Stimulated activated naive B cell treated with anti-CD40 and anti-IgM and Interleukin-4, amounts not matched to agents 10 μg/mL and 1 μg/mL and 100 μg/mL, for 72 hours (primary cell): ENCODE data around the gene CNGA1.

ENCODE experiments used
- ATAC-seq, 2 donors: fragments of 150-1000 bp; cut with Tn5 transposase; replicated peaks; 2 replicates each; pipeline ENCODE4 v1.10.0; 2021; ENCODE audit warnings: moderate library complexity in 1 of 2
- DNase-seq: peaks from one replicate; pipeline ENCODE4 v3.0.0; 2021
- H3K27ac Mint-ChIP-seq: one replicate; pipeline ENCODE4 v1.8.0; 2022; ENCODE audit warnings: mild to moderate bottlenecking, mixed read lengths
- H3K27me3 Mint-ChIP-seq, 2 donors: one replicate each; pipeline ENCODE4 v1.8.0; 2022; ENCODE audit warnings: mixed read lengths in 2 of 2
- H3K36me3 Mint-ChIP-seq, 2 donors: one replicate each; pipeline ENCODE4 v1.8.0; 2022; ENCODE audit warnings: mixed read lengths in 2 of 2, mild to moderate bottlenecking in 1 of 2
- H3K4me1 Mint-ChIP-seq, 2 donors: one replicate each; pipeline ENCODE4 v1.8.0; 2022; ENCODE audit warnings: mixed read lengths in 2 of 2, mild to moderate bottlenecking in 1 of 2
- H3K4me3 Mint-ChIP-seq, 2 donors: one replicate each; pipeline ENCODE4 v1.8.0; 2022; ENCODE audit warnings: mild to moderate bottlenecking in 2 of 2, mixed read lengths in 2 of 2, moderate library complexity in 1 of 2
- H3K9me3 Mint-ChIP-seq, 2 donors: one replicate each; pipeline ENCODE4 v1.8.0; 2022; ENCODE audit warnings: mixed read lengths in 2 of 2, mild to moderate bottlenecking in 1 of 2

CNGA1 gene

DNA sequence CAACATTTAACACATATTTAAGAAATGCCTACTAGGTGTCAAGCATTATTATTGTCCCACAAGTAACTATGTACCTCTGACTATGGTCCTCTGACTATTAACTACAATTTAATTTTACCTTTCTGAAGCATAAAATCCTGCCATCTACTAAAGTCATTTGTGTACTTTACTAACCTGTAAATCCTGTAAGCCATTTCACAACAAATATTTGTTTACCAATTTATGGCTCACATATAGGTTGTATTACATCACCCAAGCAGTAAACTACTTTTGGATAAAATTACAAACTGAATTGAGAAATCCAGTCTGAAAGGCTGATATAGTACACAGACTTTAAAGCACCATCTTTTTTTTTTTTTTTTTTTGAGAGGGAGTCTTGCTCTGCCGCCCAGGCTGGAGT lies 43.8 kb downstream of the CNGA1 start:
- Mint-ChIP-seq H3K27ac (no peak overlapping the region), H3K4me1 (peaks cover 6 to 10% of the 10 kb centered on the region in 2 donors), H3K4me3 (no peak overlapping the region), H3K9me3 (peaks cover 0 to 1% of the 10 kb centered on the region in 2 donors), H3K27me3 (peaks cover 6 to 13% of the 10 kb centered on the region in 2 donors), H3K36me3 (no peaks in the 10 kb centered on the region)
- ATAC-seq (no peak), DNase-seq (no peak)

GRCh38 chr4:47972181-47972580 lies 44.3 kb downstream of the CNGA1 start:
- DNase-seq (no peak), ATAC-seq (peak; percentile 78 to 82)
- H3K4me1 Mint-ChIP-seq: peaks cover 6 to 10% of the 10 kb centered on the region in 2 donors
- H3K27me3 Mint-ChIP-seq: peaks cover 6 to 14% of the 10 kb centered on the region in 2 donors
- H3K36me3 Mint-ChIP-seq: no peaks in the 10 kb centered on the region
- peaks cover 0 to 1% of the 10 kb centered on the region in 2 donors for H3K9me3 Mint-ChIP-seq
- no peak overlapping the region for H3K4me3 Mint-ChIP-seq
- no peak overlapping the region for H3K27ac Mint-ChIP-seq

- H3K27me3 Mint-ChIP-seq: peaks cover 4 to 22% of the 10 kb centered on the region in 2 donors
- no peak overlapping the region for H3K4me3 Mint-ChIP-seq
- ATAC-seq: no peak
- peaks cover 0 to 1% of the 10 kb centered on the region in 2 donors for H3K9me3 Mint-ChIP-seq
- no peak for DNase-seq
- H3K27ac Mint-ChIP-seq: no peak overlapping the region
- H3K4me1 Mint-ChIP-seq: peaks cover 6 to 10% of the 10 kb centered on the region in 2 donors
- H3K36me3 Mint-ChIP-seq: no peaks in the 10 kb centered on the region
Measured at GRCh38 chr4:47968847-47969246, 47.6 kb downstream of the CNGA1 start.

DNA sequence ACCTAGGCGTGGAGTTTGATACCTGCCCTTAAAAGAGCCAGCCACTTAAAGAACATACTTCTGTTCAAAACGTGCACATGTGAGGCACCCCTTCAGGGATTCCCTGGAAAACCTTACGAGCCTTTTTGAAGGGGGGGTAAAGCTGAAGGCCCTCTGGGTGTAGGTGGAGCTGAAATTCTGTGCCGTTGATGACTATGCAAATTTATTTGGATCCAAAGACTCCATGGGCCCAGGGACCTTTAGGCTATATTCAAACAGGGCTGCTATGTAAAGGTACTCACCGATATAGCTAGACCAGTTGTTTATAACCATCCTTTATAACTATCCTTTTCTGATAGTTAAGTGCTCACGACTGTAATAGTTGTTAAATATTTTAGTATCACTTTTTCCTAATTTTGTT lies 61.8 kb downstream of the CNGA1 start:
- H3K27ac Mint-ChIP-seq: no peak overlapping the region
- no peak for ATAC-seq
- H3K36me3 Mint-ChIP-seq: peaks cover 0 to 2% of the 10 kb centered on the region in 2 donors
- H3K9me3 Mint-ChIP-seq: peaks cover 0 to 4% of the 10 kb centered on the region in 2 donors
- H3K4me1 Mint-ChIP-seq: no peaks in the 10 kb centered on the region
- no peak for DNase-seq
- H3K4me3 Mint-ChIP-seq: no peak overlapping the region
- peaks cover 6 to 10% of the 10 kb centered on the region in 2 donors for H3K27me3 Mint-ChIP-seq

- Mint-ChIP-seq H3K36me3 (peaks cover 0 to 2% of the 10 kb centered on the region in 2 donors), H3K4me1 (no peaks in the 10 kb centered on the region), H3K27me3 (peaks cover 6 to 10% of the 10 kb centered on the region in 2 donors), H3K27ac (no peak overlapping the region), H3K4me3 (no peak overlapping the region), H3K9me3 (peaks cover 0 to 4% of the 10 kb centered on the region in 2 donors)
- DNase-seq (no peak), ATAC-seq (no peak)
Measured at GRCh38 chr4:47954245-47954644, 62.2 kb downstream of the CNGA1 start.

- peaks cover 0 to 4% of the 10 kb centered on the region in 2 donors for H3K9me3 Mint-ChIP-seq
- H3K27ac Mint-ChIP-seq: no peak overlapping the region
- H3K27me3 Mint-ChIP-seq: peaks cover 0 to 8% of the 10 kb centered on the region in 2 donors
- no peak overlapping the region for H3K4me3 Mint-ChIP-seq
- H3K36me3 Mint-ChIP-seq: peaks cover 0 to 2% of the 10 kb centered on the region in 2 donors
- H3K4me1 Mint-ChIP-seq: no peaks in the 10 kb centered on the region
- DNase-seq: no peak
- no peak for ATAC-seq
Measured at GRCh38 chr4:47945930-47946726, 70.4 kb downstream of the CNGA1 start.

DNA sequence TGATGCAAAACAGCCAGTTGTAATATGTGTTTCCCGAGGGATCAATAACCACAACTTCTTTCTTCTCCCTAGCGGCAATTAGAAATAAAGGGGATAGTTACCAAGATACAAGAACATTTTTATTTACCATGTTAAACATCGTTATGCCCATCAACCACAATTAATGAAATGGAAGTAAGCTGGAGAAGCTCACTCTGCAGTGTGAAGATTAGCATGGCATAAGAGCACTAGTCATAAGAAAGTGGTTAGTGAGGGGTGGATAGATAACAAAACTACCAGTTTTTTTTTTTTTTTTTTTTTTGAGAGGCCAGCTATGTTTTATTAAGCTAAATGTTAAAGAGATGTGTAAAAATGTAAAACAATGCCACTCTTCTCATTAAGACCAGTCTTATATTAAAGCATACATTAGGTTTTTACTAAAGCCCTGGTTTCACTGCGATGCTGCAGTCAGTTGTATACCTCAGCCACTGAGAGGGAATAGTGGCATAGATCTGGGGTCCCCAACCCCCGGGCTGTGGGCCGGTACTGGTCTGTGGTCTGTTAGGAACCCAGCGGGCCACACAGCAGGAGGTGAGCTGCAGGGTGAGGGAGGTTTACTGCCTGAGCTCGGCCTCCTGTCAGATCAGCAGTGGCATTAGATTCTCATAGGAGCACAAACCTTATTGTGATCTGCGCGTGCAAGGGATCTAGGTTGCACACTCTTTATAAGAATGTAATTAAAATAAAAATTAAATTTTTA lies 74.2 kb downstream of the CNGA1 start:
- H3K36me3 Mint-ChIP-seq: no peaks in the 10 kb centered on the region
- H3K27me3 Mint-ChIP-seq: peaks cover 4 to 8% of the 10 kb centered on the region in 2 donors
- H3K4me3 Mint-ChIP-seq: no peak overlapping the region
- ATAC-seq (no peak), DNase-seq (no peak)
- H3K9me3 Mint-ChIP-seq: no peaks in the 10 kb centered on the region
- H3K4me1 Mint-ChIP-seq: no peaks in the 10 kb centered on the region
- H3K27ac Mint-ChIP-seq: no peak overlapping the region

GRCh38 chr4:47939456-47939855 lies 77.0 kb downstream of the CNGA1 start:
- no peaks in the 10 kb centered on the region for H3K4me1 Mint-ChIP-seq
- no peak overlapping the region for H3K27ac Mint-ChIP-seq
- H3K27me3 Mint-ChIP-seq: peaks cover 8 to 10% of the 10 kb centered on the region in 2 donors
- no peak for ATAC-seq
- H3K36me3 Mint-ChIP-seq: no peaks in the 10 kb centered on the region
- no peak for DNase-seq
- no peak overlapping the region for H3K4me3 Mint-ChIP-seq
- no peaks in the 10 kb centered on the region for H3K9me3 Mint-ChIP-seq

DNA sequence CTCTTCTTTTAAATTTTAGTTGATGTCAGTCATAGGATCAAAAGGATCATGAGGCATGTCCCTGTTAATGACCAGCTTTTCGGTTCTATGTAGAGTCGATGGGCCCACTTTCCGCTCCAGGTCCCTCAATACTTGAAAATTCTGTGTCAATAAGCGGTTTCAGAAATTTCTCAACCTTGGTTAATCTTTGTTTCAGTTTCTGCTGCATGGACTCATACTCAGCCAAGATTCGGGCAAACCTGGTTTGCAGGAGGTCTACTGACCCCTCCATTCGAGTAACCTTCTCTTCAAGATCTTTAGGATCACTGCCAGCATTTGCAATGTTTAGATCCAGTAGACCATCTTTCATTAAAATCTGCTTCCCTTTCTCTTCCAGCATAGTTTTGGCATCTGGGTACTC lies 80.1 kb downstream of the CNGA1 start:
- Mint-ChIP-seq H3K9me3 (no peaks in the 10 kb centered on the region), H3K27ac (no peak overlapping the region), H3K4me3 (no peak overlapping the region), H3K27me3 (peaks cover 8 to 10% of the 10 kb centered on the region in 2 donors), H3K36me3 (peaks cover 0 to 2% of the 10 kb centered on the region in 2 donors), H3K4me1 (no peaks in the 10 kb centered on the region)
- ATAC-seq: no peak
- DNase-seq: no peak

GRCh38 chr4:47933840-47934239 lies 82.6 kb downstream of the CNGA1 start:
- Mint-ChIP-seq H3K27ac (no peak overlapping the region), H3K27me3 (peaks cover 0 to 10% of the 10 kb centered on the region in 2 donors), H3K9me3 (no peaks in the 10 kb centered on the region), H3K4me3 (no peak overlapping the region), H3K36me3 (peaks cover 0 to 2% of the 10 kb centered on the region in 2 donors), H3K4me1 (peaks cover 11 to 12% of the 10 kb centered on the region in 2 donors)
- DNase-seq (no peak), ATAC-seq (peak; percentile 22 to 41)

DNA sequence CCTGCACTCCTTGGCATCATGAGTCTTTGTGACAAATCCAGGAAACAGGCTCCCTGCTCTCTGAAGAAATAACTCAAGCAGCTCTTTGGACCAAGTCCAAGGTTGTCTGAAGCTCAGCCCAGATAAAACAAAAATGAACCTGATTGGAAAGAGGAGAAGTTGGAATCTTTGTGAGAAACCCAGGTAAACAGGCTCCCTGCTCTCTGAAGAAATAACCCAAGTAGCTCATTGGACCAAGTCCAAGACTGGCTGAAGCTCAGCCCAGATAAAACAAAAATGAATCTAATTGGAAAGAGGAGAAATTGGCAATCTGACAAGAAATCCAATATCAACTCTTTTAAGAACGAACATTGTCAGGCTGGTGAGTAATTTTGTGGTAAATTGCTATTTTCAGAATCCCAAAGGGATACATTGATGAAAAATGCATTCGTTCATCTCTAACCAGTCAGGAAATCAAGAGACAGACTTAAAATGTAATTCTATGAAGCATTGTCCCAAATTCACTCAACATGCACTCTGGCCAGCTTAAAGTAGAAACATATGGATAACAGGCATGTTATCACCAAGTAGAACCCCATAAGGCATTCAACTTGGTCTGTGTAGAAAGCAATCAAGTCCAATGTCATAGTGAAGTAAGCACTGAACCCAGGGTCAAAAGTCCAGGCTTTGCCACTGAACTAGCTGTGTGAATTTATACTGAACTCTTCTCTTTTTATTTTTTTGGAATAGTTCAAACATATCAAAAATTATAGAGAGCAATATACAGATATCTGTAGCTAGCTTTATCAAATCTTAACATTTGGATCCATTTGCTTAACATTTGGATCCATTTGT lies 85.3 kb downstream of the CNGA1 start:
- ATAC-seq: no peak
- Mint-ChIP-seq H3K4me3 (no peak overlapping the region), H3K36me3 (peaks cover 0 to 2% of the 10 kb centered on the region in 2 donors), H3K9me3 (no peaks in the 10 kb centered on the region), H3K4me1 (peaks cover 22 to 26% of the 10 kb centered on the region in 2 donors), H3K27ac (no peak overlapping the region), H3K27me3 (peaks cover 11 to 20% of the 10 kb centered on the region in 2 donors)
- DNase-seq: no peak

- peak overlapping the region in 1 of 2 donors; percentile 0 for H3K4me3 Mint-ChIP-seq
- peaks cover 11 to 20% of the 10 kb centered on the region in 2 donors for H3K27me3 Mint-ChIP-seq
- ATAC-seq: peak; percentile 67 to 80
- peaks cover 22 to 26% of the 10 kb centered on the region in 2 donors for H3K4me1 Mint-ChIP-seq
- no peak overlapping the region for H3K27ac Mint-ChIP-seq
- no peak for DNase-seq
- no peaks in the 10 kb centered on the region for H3K9me3 Mint-ChIP-seq
- peaks cover 0 to 2% of the 10 kb centered on the region in 2 donors for H3K36me3 Mint-ChIP-seq
Measured at GRCh38 chr4:47929682-47930201, 86.7 kb downstream of the CNGA1 start.

- Mint-ChIP-seq H3K27me3 (peaks cover 11 to 20% of the 10 kb centered on the region in 2 donors), H3K4me1 (peaks cover 24 to 26% of the 10 kb centered on the region in 2 donors), H3K4me3 (peak overlapping the region; percentile 55 to 57), H3K9me3 (no peaks in the 10 kb centered on the region), H3K36me3 (no peaks in the 10 kb centered on the region), H3K27ac (no peak overlapping the region)
- DNase-seq: no peak
- ATAC-seq: peak; percentile 83 to 90
Measured at GRCh38 chr4:47926667-47927258, 89.7 kb downstream of the CNGA1 start.
